ENCODE results near the gene KIF23. TPM values are rescaled to one million over a fixed set of nuclear protein-coding genes. Genes with fewer than 3 reads are reported as not detected.

The KIF23 gene
- total and polyA plus RNA-seq, 5 experiments from 2014 or later, result not detected

GRCh38 chr15:69402816-69403215 is 11.3 kb upstream of the KIF23 start:
- no peak overlapping the region for H3K27ac Mint-ChIP-seq
- no peaks in the 10 kb centered on the region for H3K36me3 Mint-ChIP-seq
- no peak for ATAC-seq
- DNase-seq, result no peak
- H3K4me1 Mint-ChIP-seq, result peaks cover 0 to 10% (median 3%) of the 10 kb centered on the region in 4 donors
- peaks cover 0 to 5% (median 2%) of the 10 kb centered on the region in 5 donors for H3K27me3 Mint-ChIP-seq
- H3K9me3 Mint-ChIP-seq, result no peaks in the 10 kb centered on the region
- no peak overlapping the region for H3K4me3 Mint-ChIP-seq
- POLR2A ChIA-PET, result no interaction called here

- Mint-ChIP-seq H3K9me3 (no peaks in the 10 kb centered on the region), H3K36me3 (no peaks in the 10 kb centered on the region), H3K4me1 (peaks cover 0 to 3% (median under 1%) of the 10 kb centered on the region in 4 donors), H3K27ac (no peak overlapping the region), H3K27me3 (peaks cover 0 to 5% (median 2%) of the 10 kb centered on the region in 5 donors), H3K4me3 (no peak overlapping the region)
- no peak for DNase-seq
- POLR2A ChIA-PET, result no interaction called here
- ATAC-seq, result no peak
Observed at GRCh38 chr15:69403594-69403993, 10.6 kb upstream of the KIF23 start.

- POLR2A ChIA-PET, result no interaction called here
Observed at GRCh38 chr15:69405110-69405509, 9.0 kb upstream of the KIF23 start.

GRCh38 chr15:69407719-69408400 is 6.3 kb upstream of the KIF23 start:
- Mint-ChIP-seq H3K27ac (no peak overlapping the region), H3K9me3 (no peaks in the 10 kb centered on the region), H3K4me3 (no peak overlapping the region), H3K36me3 (no peaks in the 10 kb centered on the region), H3K4me1 (no peaks in the 10 kb centered on the region), H3K27me3 (peaks cover 0 to 8% (median 7%) of the 10 kb centered on the region in 5 donors)
- DNase-seq (no peak), ATAC-seq (no peak)
- POLR2A ChIA-PET, result no interaction called here

More at GRCh38 chr15:69405110-69405509, 9.0 kb upstream of the KIF23 start:
- no peaks in the 10 kb centered on the region for H3K9me3 Mint-ChIP-seq
- ATAC-seq (no peak), DNase-seq (no peak)
- no peak overlapping the region for H3K27ac Mint-ChIP-seq
- no peaks in the 10 kb centered on the region for H3K4me1 Mint-ChIP-seq
- H3K36me3 Mint-ChIP-seq, result no peaks in the 10 kb centered on the region
- peaks cover 0 to 10% (median 7%) of the 10 kb centered on the region in 5 donors for H3K27me3 Mint-ChIP-seq
- H3K4me3 Mint-ChIP-seq, result no peak overlapping the region

- ATAC-seq, result no peak
- DNase-seq, result no peak
- no peaks in the 10 kb centered on the region for H3K9me3 Mint-ChIP-seq
- POLR2A ChIA-PET, result no interaction called here
- H3K36me3 Mint-ChIP-seq, result no peaks in the 10 kb centered on the region
- no peak overlapping the region for H3K4me3 Mint-ChIP-seq
- H3K4me1 Mint-ChIP-seq, result peaks cover 1 to 2% (median 1%) of the 10 kb centered on the region in 4 donors
- peaks cover 0 to 9% (median 7%) of the 10 kb centered on the region in 5 donors for H3K27me3 Mint-ChIP-seq
- H3K27ac Mint-ChIP-seq, result no peak overlapping the region
Observed at GRCh38 chr15:69408841-69409240, 5.3 kb upstream of the KIF23 start.

- H3K36me3 Mint-ChIP-seq, result no peaks in the 10 kb centered on the region
- peaks cover 7 to 13% (median 10%) of the 10 kb centered on the region in 5 donors for H3K27me3 Mint-ChIP-seq
- ATAC-seq, result no peak
- H3K4me1 Mint-ChIP-seq, result peaks cover 4 to 9% (median 7%) of the 10 kb centered on the region in 4 donors
- no peak overlapping the region for H3K4me3 Mint-ChIP-seq
- no peaks in the 10 kb centered on the region for H3K9me3 Mint-ChIP-seq
- no peak overlapping the region for H3K27ac Mint-ChIP-seq
- DNase-seq, result no peak
- POLR2A ChIA-PET, result no interaction called here
Observed at GRCh38 chr15:69410248-69410874, 3.8 kb upstream of the KIF23 start.

GRCh38 chr15:69412274-69412673 is 1.9 kb upstream of the KIF23 start:
- Mint-ChIP-seq H3K9me3 (no peaks in the 10 kb centered on the region), H3K27ac (no peak overlapping the region), H3K4me1 (peaks cover 4 to 9% (median 7%) of the 10 kb centered on the region in 4 donors), H3K4me3 (no peak overlapping the region), H3K36me3 (no peaks in the 10 kb centered on the region), H3K27me3 (peaks cover 7 to 19% (median 10%) of the 10 kb centered on the region in 5 donors)
- POLR2A ChIA-PET, result interaction anchor here (3.2 kb wide), 1 partner anchor 40 kb away, joined by 19 read pairs; the partner anchor contains the start of gene RPLP1
- ATAC-seq (no peak), DNase-seq (no peak)

- ATAC-seq (no peak), DNase-seq (no peak)
- peaks cover 7 to 23% (median 10%) of the 10 kb centered on the region in 5 donors for H3K27me3 Mint-ChIP-seq
- POLR2A ChIA-PET, result interaction anchor here (3.2 kb wide), 1 partner anchor 40 kb away, joined by 19 read pairs; the partner anchor contains the start of gene RPLP1
- no peaks in the 10 kb centered on the region for H3K9me3 Mint-ChIP-seq
- H3K4me1 Mint-ChIP-seq, result peaks cover 4 to 9% (median 7%) of the 10 kb centered on the region in 4 donors
- no peak overlapping the region for H3K4me3 Mint-ChIP-seq
- peak overlapping the region in 1 of 10 donors; percentile 69 for H3K27ac Mint-ChIP-seq
- H3K36me3 Mint-ChIP-seq, result no peaks in the 10 kb centered on the region
Observed at GRCh38 chr15:69412701-69413100, 1.4 kb upstream of the KIF23 start.

GRCh38 chr15:69414701-69415167 is 585 bp downstream of the KIF23 start:
- peak overlapping the region; percentile 35 to 72 (median 64) for H3K4me3 Mint-ChIP-seq
- peak in 1 of 2 donors; percentile 19 for ATAC-seq
- H3K27ac Mint-ChIP-seq, result no peak overlapping the region
- no peaks in the 10 kb centered on the region for H3K36me3 Mint-ChIP-seq
- no peaks in the 10 kb centered on the region for H3K9me3 Mint-ChIP-seq
- DNase-seq, result peak in 3 of 10 donors; percentile 5 to 17 (median 9)
- POLR2A ChIA-PET, result interaction anchor here (0.9 to 3.2 kb wide), 2 partner anchors 38 to 48 kb away, joined by 5 to 19 read pairs; partner anchors contain the start of gene RPLP1
- peaks cover 4 to 9% (median 7%) of the 10 kb centered on the region in 4 donors for H3K4me1 Mint-ChIP-seq
- peaks cover 7 to 40% (median 11%) of the 10 kb centered on the region in 5 donors for H3K27me3 Mint-ChIP-seq

GRCh38 chr15:69415381-69415780 is 1.2 kb downstream of the KIF23 start:
- POLR2A ChIA-PET, result interaction anchor here (3.2 kb wide), 1 partner anchor 37 kb away, joined by 19 read pairs; the partner anchor contains the start of gene RPLP1
- peak overlapping the region in 7 of 10 donors; percentile 4 to 55 (median 35) for H3K4me3 Mint-ChIP-seq
- H3K4me1 Mint-ChIP-seq, result peaks cover 4 to 9% (median 7%) of the 10 kb centered on the region in 4 donors

GRCh38 chr15:69417581-69417980 is 3.4 kb downstream of the KIF23 start:
- peaks cover 4 to 9% (median 7%) of the 10 kb centered on the region in 4 donors for H3K4me1 Mint-ChIP-seq
- no peaks in the 10 kb centered on the region for H3K9me3 Mint-ChIP-seq
- ATAC-seq, result no peak
- H3K27me3 Mint-ChIP-seq, result peaks cover 8 to 43% (median 14%) of the 10 kb centered on the region in 5 donors
- no peaks in the 10 kb centered on the region for H3K36me3 Mint-ChIP-seq
- no peak for DNase-seq
- no peak overlapping the region for H3K4me3 Mint-ChIP-seq
- POLR2A ChIA-PET, result interaction anchor here (0.9 kb wide), 1 partner anchor 34 kb away, joined by 3 read pairs; no protein-coding TSS in a partner anchor
- H3K27ac Mint-ChIP-seq, result no peak overlapping the region

More at GRCh38 chr15:69415381-69415780, 1.2 kb downstream of the KIF23 start:
- no peaks in the 10 kb centered on the region for H3K36me3 Mint-ChIP-seq
- H3K27me3 Mint-ChIP-seq, result peaks cover 7 to 43% (median 11%) of the 10 kb centered on the region in 5 donors
- no peaks in the 10 kb centered on the region for H3K9me3 Mint-ChIP-seq
- no peak overlapping the region for H3K27ac Mint-ChIP-seq
- ATAC-seq (no peak), DNase-seq (no peak)

- POLR2A ChIA-PET, result no interaction called here
- no peak for DNase-seq
- no peak overlapping the region for H3K4me3 Mint-ChIP-seq
- H3K9me3 Mint-ChIP-seq, result no peaks in the 10 kb centered on the region
- peaks cover 2 to 25% (median 11%) of the 10 kb centered on the region in 5 donors for H3K27me3 Mint-ChIP-seq
- no peaks in the 10 kb centered on the region for H3K36me3 Mint-ChIP-seq
- no peak for ATAC-seq
- no peaks in the 10 kb centered on the region for H3K4me1 Mint-ChIP-seq
- no peak overlapping the region for H3K27ac Mint-ChIP-seq
Observed at GRCh38 chr15:69421498-69421897, 7.3 kb downstream of the KIF23 start.

Measured in naive thymus-derived CD8-positive, alpha-beta T cell (primary cell).